ENCODE data around the gene SFI1.
"Not testable (repeated sequence)": the region's sequence is repeated elsewhere in the genome, so short reads cannot be mapped to it uniquely, and the experiment has no call there.

The SFI1 gene

GRCh38 chr22:31496007-31496734 lies at the start of gene SFI1:
TSS of gene SFI1 (plus strand) at chr22:31496536. CDS start at chr22:31508285, 11,749 bp downstream.
- peak; percentile 72 to 75 for DNase-seq

GRCh38 chr22:31446767-31447166 lies 49.6 kb upstream of the SFI1 start:
- no peak for DNase-seq

- no peak for DNase-seq
These were observed 49.0 kb upstream of the SFI1 start for GRCh38 chr22:31447337-31447736.

- DNase-seq, result no peak
These were observed 48.0 kb upstream of the SFI1 start for GRCh38 chr22:31448382-31448781.

- no peak for DNase-seq
These were observed 46.8 kb upstream of the SFI1 start for GRCh38 chr22:31449506-31449905.

GRCh38 chr22:31451709-31452571 lies 44.4 kb upstream of the SFI1 start:
- DNase-seq, result peak in 1 of 2 donors; percentile 11

- DNase-seq, result no peak
These were observed 34.6 kb upstream of the SFI1 start for GRCh38 chr22:31461699-31462098.

- DNase-seq, result no peak
These were observed 31.0 kb upstream of the SFI1 start for GRCh38 chr22:31465307-31465706.

- no peak for DNase-seq
These were observed 21.6 kb upstream of the SFI1 start for GRCh38 chr22:31474743-31475142.

GRCh38 chr22:31475800-31476199 lies 20.5 kb upstream of the SFI1 start:
- DNase-seq, result no peak

GRCh38 chr22:31477329-31477728 lies 19.0 kb upstream of the SFI1 start:
- no peak for DNase-seq

- no peak for DNase-seq
These were observed 15.2 kb upstream of the SFI1 start for GRCh38 chr22:31481129-31481528.

- not testable (repeated sequence) for DNase-seq
These were observed 13.9 kb upstream of the SFI1 start for GRCh38 chr22:31482470-31482869.

- not testable (repeated sequence) for DNase-seq
These were observed 10.0 kb upstream of the SFI1 start for GRCh38 chr22:31486369-31486768.

GRCh38 chr22:31486951-31487350 lies 9.4 kb upstream of the SFI1 start:
- DNase-seq, result no peak

GRCh38 chr22:31488346-31488883 lies 7.9 kb upstream of the SFI1 start:
- DNase-seq, result no peak

- DNase-seq, result peak in 1 of 2 donors; percentile 33
These were observed 7.2 kb upstream of the SFI1 start for GRCh38 chr22:31488988-31489617.

GRCh38 chr22:31489632-31490495 lies 6.5 kb upstream of the SFI1 start, which contains the start of gene EIF4ENIF1:
TSS of gene EIF4ENIF1 (minus strand) at chr22:31489842. CDS start at chr22:31488718, 1,124 bp downstream.
- DNase-seq, result peak; percentile 61 to 87

- peak; percentile 47 to 87 for DNase-seq
These were observed 5.8 kb upstream of the SFI1 start for GRCh38 chr22:31490496-31490925.

- DNase-seq, result no peak
These were observed 4.9 kb upstream of the SFI1 start for GRCh38 chr22:31491218-31491962.

GRCh38 chr22:31492151-31492550 lies 4.2 kb upstream of the SFI1 start:
- no peak for DNase-seq

Measured in bone marrow (tissue), 2 donors.